MCF 10A (cell line): Measurements from ENCODE around the gene TMEM243. TPM values are rescaled to one million over a fixed set of nuclear protein-coding genes. Genes with fewer than 3 reads are reported as not detected.

Experiments used
- BruUV-seq: library from RNA; stranded (reverse); fragments of 400-500 nt; replicated peaks from 2 replicates; lab custom pipeline; 2021; lab: Mats Ljungman, UMichigan
- CTCF ChIA-PET: fragments of 300-600 bp; sonication (Branson Sonifier 250); formaldehyde crosslinking; extraction: SDS; loops from one replicate; lab custom pipeline; 2021; ENCODE audit warnings: antibody characterized with exemption, inconsistent platforms; lab: Yijun Ruan, JAX
- POLR2A ChIA-PET: fragments of 300-600, 350-650 bp; sonication (Branson Sonifier 250); formaldehyde crosslinking; extraction: SDS; loops from one replicate; lab custom pipeline; 2020; ENCODE audit warnings: antibody characterized with exemption, inconsistent platforms; lab: Yijun Ruan, JAX
- DNase-seq: peaks from one replicate; pipeline ENCODE4 v3.0.0-alpha.2; 2018; ENCODE audit not compliant: unreplicated experiment
- H3K27ac Mint-ChIP-seq: one replicate; pipeline ENCODE4 v1.8.0; 2022; ENCODE audit warnings: mild to moderate bottlenecking, low read depth, mixed read lengths; ENCODE audit not compliant: unreplicated experiment
- H3K27me3 Mint-ChIP-seq: one replicate; pipeline ENCODE4 v1.8.0; 2022; ENCODE audit warnings: mixed read lengths; ENCODE audit not compliant: insufficient read depth, unreplicated experiment
- H3K36me3 Mint-ChIP-seq: one replicate; pipeline ENCODE4 v1.8.0; 2022; ENCODE audit warnings: mild to moderate bottlenecking, moderate library complexity, mixed read lengths; ENCODE audit not compliant: insufficient read depth, unreplicated experiment
- H3K4me1 Mint-ChIP-seq: one replicate; pipeline ENCODE4 v1.8.0; 2022; ENCODE audit warnings: mixed read lengths; ENCODE audit not compliant: insufficient read depth, unreplicated experiment
- H3K4me3 Mint-ChIP-seq: one replicate; pipeline ENCODE4 v1.8.0; 2022; ENCODE audit warnings: mild to moderate bottlenecking, moderate library complexity, mixed read lengths; ENCODE audit not compliant: unreplicated experiment
- H3K9me3 Mint-ChIP-seq: one replicate; pipeline ENCODE4 v1.8.0; 2022; ENCODE audit warnings: mixed read lengths; ENCODE audit not compliant: unreplicated experiment
- intact Hi-C: fragments of 100-400 bp; cut with micrococcal nuclease; formaldehyde crosslinking; loops from 2 replicates; pipeline ENCODE4 v1.14.1; 2022
- total RNA-seq: library from RNA; stranded (reverse); gene quantifications from 2 replicates; pipeline ENCODE4 v1.2.3, GENCODE V29; 2022
- TF ChIP-seq, protein P1 (sequence below): fragments of 200-600 bp; IDR thresholded peaks from one replicate; pipeline ENCODE4 v1.8.0; 2022; ENCODE audit warnings: antibody characterized with exemption, mild to moderate bottlenecking; ENCODE audit not compliant: unreplicated experiment

Gene TMEM243
- total RNA-seq, 1 experiment from 2014 or later, result 23.0 TPM

DNA sequence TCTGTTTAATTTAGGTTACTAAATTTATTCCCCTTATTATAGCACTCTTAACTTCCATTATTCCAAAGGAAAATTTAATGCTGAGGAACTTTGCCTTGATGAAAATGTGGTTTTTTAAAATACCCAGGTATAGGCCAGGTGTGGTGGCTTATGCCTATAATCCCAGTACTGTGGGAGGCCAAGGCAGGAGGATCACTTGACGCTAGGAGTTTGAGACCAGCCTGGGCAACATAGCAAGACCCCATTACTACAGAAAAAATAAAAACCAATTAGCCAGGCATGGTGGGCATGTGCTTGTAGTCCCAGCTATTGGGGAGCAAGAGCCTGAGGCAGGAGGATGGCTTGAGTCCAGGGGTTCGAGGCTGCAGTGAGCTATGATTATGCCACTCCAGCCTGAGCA lies 32.4 kb downstream of the TMEM243 start:
- Mint-ChIP-seq H3K9me3 (no peaks in the 10 kb centered on the region), H3K4me1 (no peaks in the 10 kb centered on the region), H3K4me3 (no peak overlapping the region), H3K27ac (no peak overlapping the region), H3K36me3 (peaks cover 87% of the 10 kb centered on the region), H3K27me3 (no peaks in the 10 kb centered on the region)
- TF ChIP-seq, protein P1, sequence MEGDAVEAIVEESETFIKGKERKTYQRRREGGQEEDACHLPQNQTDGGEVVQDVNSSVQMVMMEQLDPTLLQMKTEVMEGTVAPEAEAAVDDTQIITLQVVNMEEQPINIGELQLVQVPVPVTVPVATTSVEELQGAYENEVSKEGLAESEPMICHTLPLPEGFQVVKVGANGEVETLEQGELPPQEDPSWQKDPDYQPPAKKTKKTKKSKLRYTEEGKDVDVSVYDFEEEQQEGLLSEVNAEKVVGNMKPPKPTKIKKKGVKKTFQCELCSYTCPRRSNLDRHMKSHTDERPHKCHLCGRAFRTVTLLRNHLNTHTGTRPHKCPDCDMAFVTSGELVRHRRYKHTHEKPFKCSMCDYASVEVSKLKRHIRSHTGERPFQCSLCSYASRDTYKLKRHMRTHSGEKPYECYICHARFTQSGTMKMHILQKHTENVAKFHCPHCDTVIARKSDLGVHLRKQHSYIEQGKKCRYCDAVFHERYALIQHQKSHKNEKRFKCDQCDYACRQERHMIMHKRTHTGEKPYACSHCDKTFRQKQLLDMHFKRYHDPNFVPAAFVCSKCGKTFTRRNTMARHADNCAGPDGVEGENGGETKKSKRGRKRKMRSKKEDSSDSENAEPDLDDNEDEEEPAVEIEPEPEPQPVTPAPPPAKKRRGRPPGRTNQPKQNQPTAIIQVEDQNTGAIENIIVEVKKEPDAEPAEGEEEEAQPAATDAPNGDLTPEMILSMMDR, result no peak
- intact Hi-C loops, result no loop called here
- BruUV-seq, result no TSS peak
- ChIA-PET POLR2A (interaction anchor here (0.8 to 5.0 kb wide), 4 partner anchors 13 to 229 kb away, joined by 3 to 22 read pairs (median 3); no protein-coding TSS in a partner anchor), CTCF (no interaction called here)
- DNase-seq, result no peak

DNA sequence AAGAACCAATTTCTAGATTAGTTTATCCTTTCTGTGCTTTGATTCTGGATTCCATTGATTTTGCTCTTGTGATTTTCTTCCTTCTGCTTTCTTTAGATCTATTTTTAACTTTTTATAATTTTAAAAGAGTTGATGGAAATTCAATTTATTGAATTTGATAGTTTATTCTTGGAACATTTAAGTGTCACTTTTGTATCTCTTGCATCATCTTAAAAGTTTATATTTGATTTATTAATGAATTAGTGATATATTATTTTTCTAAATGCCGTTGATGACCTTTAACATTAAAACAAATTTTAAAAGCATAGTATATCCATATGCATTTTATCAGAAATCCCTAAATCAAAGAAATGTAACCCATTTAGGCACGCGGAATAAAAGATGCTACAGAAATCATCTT lies 40.4 kb downstream of the TMEM243 start:
- POLR2A ChIA-PET, result no interaction called here
- CTCF ChIA-PET, result no interaction called here
- TF ChIP-seq, protein P1, result no peak
- H3K36me3 Mint-ChIP-seq, result peaks cover 99% of the 10 kb centered on the region
- DNase-seq, result no peak
- H3K9me3 Mint-ChIP-seq, result no peaks in the 10 kb centered on the region
- no TSS peak for BruUV-seq
- no peaks in the 10 kb centered on the region for H3K27me3 Mint-ChIP-seq
- no peak overlapping the region for H3K27ac Mint-ChIP-seq
- H3K4me1 Mint-ChIP-seq, result peaks cover 11% of the 10 kb centered on the region
- no peak overlapping the region for H3K4me3 Mint-ChIP-seq
- intact Hi-C loops, result no loop called here

DNA sequence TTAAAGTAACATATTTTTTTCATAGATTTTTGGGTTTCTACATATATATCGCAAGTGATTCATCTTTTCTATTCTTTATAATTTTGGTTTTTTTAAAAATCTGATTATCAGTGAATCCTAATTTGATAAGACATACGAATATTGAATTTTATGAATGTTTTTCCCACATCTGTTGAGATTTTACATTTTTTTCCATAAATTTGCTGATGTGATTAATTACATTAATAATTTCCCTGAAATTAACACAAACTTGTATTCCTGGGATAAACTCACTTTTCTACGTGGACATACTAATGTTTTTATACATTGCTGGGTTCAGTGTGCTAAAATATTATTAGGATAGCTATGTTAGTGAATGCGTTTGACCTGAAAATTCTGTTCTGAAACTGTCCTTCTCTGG lies 41.2 kb downstream of the TMEM243 start:
- Mint-ChIP-seq H3K4me3 (no peak overlapping the region), H3K4me1 (peaks cover 11% of the 10 kb centered on the region), H3K27ac (no peak overlapping the region), H3K9me3 (no peaks in the 10 kb centered on the region), H3K27me3 (no peaks in the 10 kb centered on the region), H3K36me3 (peaks cover 99% of the 10 kb centered on the region)
- DNase-seq, result no peak
- BruUV-seq, result no TSS peak
- ChIA-PET POLR2A (interaction anchor here (1.1 kb wide), 1 partner anchor 10 kb away, joined by 3 read pairs; no protein-coding TSS in a partner anchor), CTCF (interaction anchor here (0.6 kb wide), 1 partner anchor 252 kb away, joined by 5 read pairs; no protein-coding TSS in a partner anchor)
- TF ChIP-seq, protein P1, result no peak
- intact Hi-C loops, result no loop called here

DNA sequence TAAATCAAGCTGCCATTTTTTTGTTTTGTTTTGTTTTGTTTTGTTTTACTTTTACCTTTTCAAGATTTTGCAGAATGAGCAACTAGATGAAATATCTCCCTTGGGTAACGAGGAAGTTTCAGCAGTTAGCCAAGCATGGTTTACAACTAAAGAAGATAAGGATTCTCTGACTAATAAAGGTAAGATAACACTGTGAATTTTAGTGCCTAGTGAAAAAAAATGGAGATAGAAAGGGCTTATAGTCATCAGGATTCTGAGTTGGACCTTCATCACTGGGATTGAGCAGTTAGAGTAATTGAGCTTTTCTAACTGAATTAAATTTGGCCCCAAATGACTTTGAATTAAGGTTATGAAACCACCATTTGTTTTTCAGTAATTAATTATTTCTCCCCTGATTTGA lies 46.1 kb downstream of the TMEM243 start:
- Mint-ChIP-seq H3K27me3 (no peaks in the 10 kb centered on the region), H3K9me3 (no peaks in the 10 kb centered on the region), H3K4me1 (peaks cover 16% of the 10 kb centered on the region), H3K4me3 (no peak overlapping the region), H3K36me3 (peaks cover 98% of the 10 kb centered on the region), H3K27ac (no peak overlapping the region)
- POLR2A ChIA-PET, result interaction anchor here (1.0 to 6.1 kb wide), 2 partner anchors 11 to 17 kb away, joined by 3 to 22 read pairs; no protein-coding TSS in a partner anchor
- DNase-seq, result no peak
- intact Hi-C loops, result no loop called here
- TF ChIP-seq, protein P1, result no peak
- CTCF ChIA-PET, result interaction anchor here (0.7 to 1.1 kb wide), 2 partner anchors 26 to 228 kb away, joined by 3 read pairs; no protein-coding TSS in a partner anchor
- no TSS peak for BruUV-seq
